SK-N-SH (cell line): ENCODE results near the gene FABP2.
"Not testable (repeated sequence)": the region's sequence is repeated elsewhere in the genome, so short reads cannot be mapped to it uniquely, and the experiment has no call there.

ENCODE experiments used
- FOSL2 ChIP-seq: IDR thresholded peaks from 2 replicates; pipeline ENCODE4 v1.4.0; 2012; ENCODE audit warnings: low read depth, mild to moderate bottlenecking, moderate library complexity, borderline replicate concordance
- FOXJ3 ChIP-seq: sonication (generic); formaldehyde crosslinking; IDR thresholded peaks from 2 replicates; pipeline ENCODE4 v1.5.1; 2020; ENCODE audit warnings: mild to moderate bottlenecking, missing genetic modification reagents
- MAX ChIP-seq: IDR thresholded peaks from 2 replicates; pipeline ENCODE4 v1.4.0; 2012; ENCODE audit warnings: low read depth
- POLR2AphosphoS5 ChIP-seq: IDR thresholded peaks from 2 replicates; pipeline ENCODE4 v1.6.1; 2012; ENCODE audit warnings: low read depth, low read length
- RCOR1 ChIP-seq: fragments of 150-350 bp; IDR thresholded peaks from 2 replicates; pipeline ENCODE4 v1.6.1; 2017; ENCODE audit warnings: antibody characterized with exemption, low read length
- RFX5 ChIP-seq: IDR thresholded peaks from 2 replicates; pipeline ENCODE4 v1.6.1; 2012; ENCODE audit warnings: mild to moderate bottlenecking, improper control_type of control experiment, low read length
- RXRA ChIP-seq: IDR thresholded peaks from 2 replicates; pipeline ENCODE4 v1.4.0; 2012; ENCODE audit warnings: low read depth, mild to moderate bottlenecking, borderline replicate concordance
- SMC3 ChIP-seq: IDR thresholded peaks from 2 replicates; pipeline ENCODE4 v1.6.1; 2012; ENCODE audit warnings: low read depth, low read length, improper control_type of control experiment
- TAF1 ChIP-seq: IDR thresholded peaks from 2 replicates; pipeline ENCODE4 v1.6.1; 2012; ENCODE audit warnings: low read depth, mild to moderate bottlenecking, low read length, moderate library complexity, borderline replicate concordance
- TF ChIP-seq, protein P1 (sequence below): fragments of 200-600 bp; sonication (generic); IDR thresholded peaks from 2 replicates; pipeline ENCODE4 v1.6.1; 2017; ENCODE audit warnings: antibody characterized with exemption, mild to moderate bottlenecking, moderate library complexity

DNA sequence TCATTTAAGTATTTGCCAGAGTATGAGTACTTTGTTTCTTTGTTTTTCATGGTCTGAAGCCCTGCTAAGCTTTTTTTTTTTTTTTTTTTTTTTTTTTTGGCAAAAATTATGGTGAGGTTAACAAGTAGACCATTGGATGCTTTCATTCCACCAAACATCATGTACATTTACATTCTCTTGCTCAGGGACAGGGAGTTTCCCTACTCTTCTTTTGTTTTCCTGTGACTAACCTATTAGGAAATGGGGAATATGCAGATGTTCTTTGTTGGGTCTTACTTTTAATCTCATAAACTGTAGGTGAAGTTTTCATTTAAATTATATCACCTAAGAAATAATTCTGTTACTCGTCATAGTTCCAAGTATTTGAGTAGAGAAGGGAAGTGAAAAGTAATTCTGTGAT, 26.2 kb upstream of the FABP2 start:
- TF ChIP-seq RFX5, FOXJ3, RXRA, FOSL2, SMC3, MAX, RCOR1, POLR2AphosphoS5, TAF1: not testable (repeated sequence)
- TF ChIP-seq, protein P1, sequence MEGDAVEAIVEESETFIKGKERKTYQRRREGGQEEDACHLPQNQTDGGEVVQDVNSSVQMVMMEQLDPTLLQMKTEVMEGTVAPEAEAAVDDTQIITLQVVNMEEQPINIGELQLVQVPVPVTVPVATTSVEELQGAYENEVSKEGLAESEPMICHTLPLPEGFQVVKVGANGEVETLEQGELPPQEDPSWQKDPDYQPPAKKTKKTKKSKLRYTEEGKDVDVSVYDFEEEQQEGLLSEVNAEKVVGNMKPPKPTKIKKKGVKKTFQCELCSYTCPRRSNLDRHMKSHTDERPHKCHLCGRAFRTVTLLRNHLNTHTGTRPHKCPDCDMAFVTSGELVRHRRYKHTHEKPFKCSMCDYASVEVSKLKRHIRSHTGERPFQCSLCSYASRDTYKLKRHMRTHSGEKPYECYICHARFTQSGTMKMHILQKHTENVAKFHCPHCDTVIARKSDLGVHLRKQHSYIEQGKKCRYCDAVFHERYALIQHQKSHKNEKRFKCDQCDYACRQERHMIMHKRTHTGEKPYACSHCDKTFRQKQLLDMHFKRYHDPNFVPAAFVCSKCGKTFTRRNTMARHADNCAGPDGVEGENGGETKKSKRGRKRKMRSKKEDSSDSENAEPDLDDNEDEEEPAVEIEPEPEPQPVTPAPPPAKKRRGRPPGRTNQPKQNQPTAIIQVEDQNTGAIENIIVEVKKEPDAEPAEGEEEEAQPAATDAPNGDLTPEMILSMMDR = not testable (repeated sequence)
